K562 (cell line): Measurements from ENCODE around the gene DEDD. TPM values are rescaled to one million over a fixed set of nuclear protein-coding genes. Genes with fewer than 3 reads are reported as not detected.
A peak's percentile ranks its signal among the peaks of the same experiment; 100 is the strongest.

Experiments used
- FOXA3 ChIP-seq, 2 experiments: fragments of 450-650 bp in 1 of 2; sonication (generic) in 1 of 2; formaldehyde crosslinking; IDR thresholded peaks in 1 of 2; conservative IDR thresholded peaks in 1 of 2; 2 replicates each; pipeline versions ENCODE4 v1.4.0 to v1.8.0; 2020 to 2022; ENCODE audit warnings: mild to moderate bottlenecking in 2 of 2, missing genetic modification reagents in 1 of 2
- MEF2A ChIP-seq: IDR thresholded peaks from 2 replicates; pipeline ENCODE4 v1.6.1; 2011; ENCODE audit warnings: low read depth, mild to moderate bottlenecking, low read length, moderate library complexity; ENCODE audit not compliant: control insufficient read depth
- NR2C2 ChIP-seq, 2 experiments: fragments of 200-800 bp in 1 of 2; sonication (Bioruptor generic) in 1 of 2; sonication (generic) in 1 of 2; formaldehyde crosslinking in 1 of 2; IDR thresholded peaks; 2 replicates each; pipeline versions ENCODE4 v1.6.1 to v1.8.0; 2016 to 2022; ENCODE audit warnings: mild to moderate bottlenecking in 1 of 2, missing compliant biosample characterization in 1 of 2, missing genetic modification characterization in 1 of 2, missing genetic modification reagents in 1 of 2
- RBM22 ChIP-seq: fragments of 200-400 bp; formaldehyde crosslinking; IDR thresholded peaks from 2 replicates; pipeline ENCODE4 v1.6.1; 2018; ENCODE audit warnings: low read length, low read depth; ENCODE audit not compliant: poor library complexity, severe bottlenecking
- SMARCA4 ChIP-seq: fragments of 450-650 bp; IDR thresholded peaks from 2 replicates; pipeline ENCODE4 v1.6.1; 2016
- TBL1XR1 ChIP-seq, 2 experiments: IDR thresholded peaks; 2 replicates each; pipeline ENCODE4 v1.6.1; 2012; ENCODE audit warnings: improper control_type of control experiment in 2 of 2, low read length in 2 of 2, mild to moderate bottlenecking in 1 of 2
- ZBTB11 ChIP-seq, 3 experiments: fragments of 200-800 bp in 1 of 3; fragments of 250-450 bp in 1 of 3; fragments of 450-650 bp in 1 of 3; sonication (Bioruptor Pico) in 1 of 3; sonication (Bioruptor generic) in 1 of 3; formaldehyde crosslinking in 1 of 3; IDR thresholded peaks; 2 replicates each; pipeline versions ENCODE4 v1.6.1 to v1.8.0; 2016 to 2022; ENCODE audit warnings: mild to moderate bottlenecking in 2 of 3, missing genetic modification characterization in 2 of 3, missing compliant biosample characterization in 1 of 3, moderate library complexity in 1 of 3
- ZNF717 ChIP-seq: fragments of 250-450 bp; sonication (Bioruptor Pico); IDR thresholded peaks from 2 replicates; pipeline ENCODE4 v1.5.0; 2021
- polyA plus RNA-seq, 8 experiments: library from polyadenylated mRNA; depleted of rRNA in 4 of 8; stranded (reverse) in 5 of 8; unstranded in 3 of 8; fragments of >200 nt; fragmentation: Nextera tagmentation in 2 of 8; fragmentation: Illumina TruSeq in 1 of 8; extraction: Ambion mirVana in 2 of 8; extraction: Trizol in 1 of 8; gene quantifications; 2 replicates each; pipeline versions ENCODE4 v1.2.1 to v1.2.3, GENCODE V29; 2011 to 2014; ENCODE audit warnings: inconsistent platforms in 1 of 8, missing spikeins in 1 of 8
- total RNA-seq, 7 experiments: library from RNA; depleted of rRNA in 6 of 7; stranded (reverse); fragments of >200 nt in 6 of 7; fragmentation: Illumina TruSeq in 2 of 7; extraction: Trizol in 2 of 7; gene quantifications; 2 replicates each; pipeline versions ENCODE4 v1.2.1 to v1.2.3, GENCODE V29; 2011 to 2021; ENCODE audit warnings: low replicate concordance in 1 of 7
- TF ChIP-seq, protein P1 (sequence below): fragments of 450-650 bp; IDR thresholded peaks from 2 replicates; pipeline ENCODE4 v1.6.1; 2017; ENCODE audit warnings: antibody characterized with exemption, mild to moderate bottlenecking
- TF ChIP-seq, protein P2 (sequence below), 2 experiments: fragments of 250-450 bp in 1 of 2; fragments of 450-650 bp in 1 of 2; sonication (Bioruptor Pico) in 1 of 2; IDR thresholded peaks; 2 replicates each; pipeline versions ENCODE4 v1.6.1 to v1.8.0; 2016 to 2021; ENCODE audit warnings: mild to moderate bottlenecking in 2 of 2, moderate library complexity in 2 of 2, missing compliant biosample characterization in 1 of 2, missing genetic modification characterization in 1 of 2
- TF ChIP-seq, protein P3 (sequence below), 2 experiments: fragments of 200-800 bp in 1 of 2; sonication (Bioruptor generic) in 1 of 2; sonication (generic) in 1 of 2; formaldehyde crosslinking in 1 of 2; IDR thresholded peaks in 1 of 2; conservative IDR thresholded peaks in 1 of 2; 2 replicates each; pipeline versions ENCODE4 v1.5.0 to v1.6.1; 2016 to 2020; ENCODE audit warnings: missing compliant biosample characterization in 1 of 2, missing genetic modification characterization in 1 of 2, missing genetic modification reagents in 1 of 2
- TF ChIP-seq, protein P4 (sequence below): fragments of 450-650 bp; IDR thresholded peaks from 2 replicates; pipeline ENCODE4 v1.6.1; 2016; ENCODE audit warnings: antibody characterized with exemption

The DEDD gene
- total and polyA plus RNA-seq, 9 of the 15 experiments (the other 6 are each of a cell fraction or from before 2014, with no cell fraction given) = 11.6 to 41.0 (median 16.8) TPM

- TF ChIP-seq, protein P1, sequence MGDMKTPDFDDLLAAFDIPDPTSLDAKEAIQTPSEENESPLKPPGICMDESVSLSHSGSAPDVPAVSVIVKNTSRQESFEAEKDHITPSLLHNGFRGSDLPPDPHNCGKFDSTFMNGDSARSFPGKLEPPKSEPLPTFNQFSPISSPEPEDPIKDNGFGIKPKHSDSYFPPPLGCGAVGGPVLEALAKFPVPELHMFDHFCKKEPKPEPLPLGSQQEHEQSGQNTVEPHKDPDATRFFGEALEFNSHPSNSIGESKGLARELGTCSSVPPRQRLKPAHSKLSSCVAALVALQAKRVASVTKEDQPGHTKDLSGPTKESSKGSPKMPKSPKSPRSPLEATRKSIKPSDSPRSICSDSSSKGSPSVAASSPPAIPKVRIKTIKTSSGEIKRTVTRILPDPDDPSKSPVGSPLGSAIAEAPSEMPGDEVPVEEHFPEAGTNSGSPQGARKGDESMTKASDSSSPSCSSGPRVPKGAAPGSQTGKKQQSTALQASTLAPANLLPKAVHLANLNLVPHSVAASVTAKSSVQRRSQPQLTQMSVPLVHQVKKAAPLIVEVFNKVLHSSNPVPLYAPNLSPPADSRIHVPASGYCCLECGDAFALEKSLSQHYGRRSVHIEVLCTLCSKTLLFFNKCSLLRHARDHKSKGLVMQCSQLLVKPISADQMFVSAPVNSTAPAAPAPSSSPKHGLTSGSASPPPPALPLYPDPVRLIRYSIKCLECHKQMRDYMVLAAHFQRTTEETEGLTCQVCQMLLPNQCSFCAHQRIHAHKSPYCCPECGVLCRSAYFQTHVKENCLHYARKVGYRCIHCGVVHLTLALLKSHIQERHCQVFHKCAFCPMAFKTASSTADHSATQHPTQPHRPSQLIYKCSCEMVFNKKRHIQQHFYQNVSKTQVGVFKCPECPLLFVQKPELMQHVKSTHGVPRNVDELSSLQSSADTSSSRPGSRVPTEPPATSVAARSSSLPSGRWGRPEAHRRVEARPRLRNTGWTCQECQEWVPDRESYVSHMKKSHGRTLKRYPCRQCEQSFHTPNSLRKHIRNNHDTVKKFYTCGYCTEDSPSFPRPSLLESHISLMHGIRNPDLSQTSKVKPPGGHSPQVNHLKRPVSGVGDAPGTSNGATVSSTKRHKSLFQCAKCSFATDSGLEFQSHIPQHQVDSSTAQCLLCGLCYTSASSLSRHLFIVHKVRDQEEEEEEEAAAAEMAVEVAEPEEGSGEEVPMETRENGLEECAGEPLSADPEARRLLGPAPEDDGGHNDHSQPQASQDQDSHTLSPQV = 0 out of 2 replicates have a peak, but pooled peaks have one; percentile 6
- TF ChIP-seq SMARCA4 = 0 out of 2 replicates have a peak, but pooled peaks have one; percentile 9
- TF ChIP-seq MEF2A = no peak
- TF ChIP-seq, protein P2, sequence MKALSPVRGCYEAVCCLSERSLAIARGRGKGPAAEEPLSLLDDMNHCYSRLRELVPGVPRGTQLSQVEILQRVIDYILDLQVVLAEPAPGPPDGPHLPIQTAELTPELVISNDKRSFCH (CRISPR knock-in tag; IDR thresholded peaks at IDR 0.05) = no peak
- TF ChIP-seq, protein P2 (tag; IDR thresholded peaks at IDR 0.05) = 0 out of 2 replicates have a peak, but pooled peaks have one; percentile 12
- TF ChIP-seq NR2C2 (CRISPR knock-in tag; IDR thresholded peaks at IDR 0.05) = no peak
- TF ChIP-seq NR2C2 (tag; IDR thresholded peaks at IDR 0.05) = peak; percentile 58; the same call in 1 of the 2 replicates
- TF ChIP-seq TBL1XR1 (IDR thresholded peaks at IDR 0.05; ENCODE audit: low read length in 2 of 2) = no peak
- no peak for TF ChIP-seq RBM22
- no peak for TF ChIP-seq FOXA3 (CRISPR knock-in tag; conservative IDR thresholded peaks at IDR 0.05 in 1 of 2, IDR thresholded peaks at IDR 0.05 in 1 of 2)
- no peak for TF ChIP-seq ZNF717 (CRISPR knock-in tag)
- TF ChIP-seq, protein P3, sequence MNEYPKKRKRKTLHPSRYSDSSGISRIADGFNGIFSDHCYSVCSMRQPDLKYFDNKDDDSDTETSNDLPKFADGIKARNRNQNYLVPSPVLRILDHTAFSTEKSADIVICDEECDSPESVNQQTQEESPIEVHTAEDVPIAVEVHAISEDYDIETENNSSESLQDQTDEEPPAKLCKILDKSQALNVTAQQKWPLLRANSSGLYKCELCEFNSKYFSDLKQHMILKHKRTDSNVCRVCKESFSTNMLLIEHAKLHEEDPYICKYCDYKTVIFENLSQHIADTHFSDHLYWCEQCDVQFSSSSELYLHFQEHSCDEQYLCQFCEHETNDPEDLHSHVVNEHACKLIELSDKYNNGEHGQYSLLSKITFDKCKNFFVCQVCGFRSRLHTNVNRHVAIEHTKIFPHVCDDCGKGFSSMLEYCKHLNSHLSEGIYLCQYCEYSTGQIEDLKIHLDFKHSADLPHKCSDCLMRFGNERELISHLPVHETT (CRISPR knock-in tag; conservative IDR thresholded peaks at IDR 0.05 in 1 of 2, IDR thresholded peaks at IDR 0.05 in 1 of 2) = 0 out of 4 replicates have a peak, but pooled peaks of 1 of the 2 experiments have one; percentile 7
- peak in 1 of 3 experiments; percentile 18; a peak in 2 of 6 replicates for TF ChIP-seq ZBTB11 (CRISPR knock-in tag; IDR thresholded peaks at IDR 0.05)
- TF ChIP-seq, protein P4, sequence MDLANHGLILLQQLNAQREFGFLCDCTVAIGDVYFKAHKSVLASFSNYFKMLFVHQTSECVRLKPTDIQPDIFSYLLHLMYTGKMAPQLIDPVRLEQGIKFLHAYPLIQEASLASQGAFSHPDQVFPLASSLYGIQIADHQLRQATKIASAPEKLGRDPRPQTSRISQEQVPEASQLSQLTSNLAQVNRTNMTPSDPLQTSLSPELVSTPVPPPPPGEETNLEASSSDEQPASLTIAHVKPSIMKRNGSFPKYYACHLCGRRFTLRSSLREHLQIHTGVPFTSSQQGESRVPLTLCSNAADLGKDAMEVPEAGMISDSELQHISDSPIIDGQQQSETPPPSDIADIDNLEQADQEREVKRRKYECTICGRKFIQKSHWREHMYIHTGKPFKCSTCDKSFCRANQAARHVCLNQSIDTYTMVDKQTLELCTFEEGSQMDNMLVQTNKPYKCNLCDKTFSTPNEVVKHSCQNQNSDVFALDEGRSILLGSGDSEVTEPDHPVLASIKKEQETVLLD = peak; percentile 50; the same call in 1 of the 2 replicates
These were observed 45.4 kb upstream of the DEDD start (continued) for GRCh38 chr1:161177936-161178244.
